Measurements from ENCODE around the gene SYT7.

GRCh38 chr11:61603667-61604066, 22.8 kb upstream of the SYT7 start:
- TF ChIP-seq CTCF (IDR thresholded peaks at IDR 0.05; ENCODE audit: borderline replicate concordance, extremely low read depth, low read length, poor library complexity, severe bottlenecking) (no peak), EZH2 (IDR thresholded peaks at IDR 0.05; ENCODE audit: borderline replicate concordance, low read depth, low read length, severe bottlenecking) (no peak)

Data from DND-41 (cell line).